SK-N-SH (cell line): ENCODE measurements around the gene USP25. TPM values are rescaled to one million over a fixed set of nuclear protein-coding genes. Genes with fewer than 3 reads are reported as not detected.
A peak's percentile ranks its signal among the peaks of the same experiment; 100 is the strongest.

Experiments used
- CTCF ChIA-PET: fragments of 300-600, 350-600 bp; formaldehyde crosslinking; extraction: SDS; loops from one replicate; lab custom pipeline; 2021; lab: Yijun Ruan, JAX
- POLR2A ChIA-PET: fragments of 350-600 bp; sonication (Branson Sonifier 250); formaldehyde crosslinking; extraction: SDS; loops from one replicate; lab custom pipeline; 2020; ENCODE audit warnings: antibody characterized with exemption, inconsistent platforms; lab: Yijun Ruan, JAX
- DNase-seq: peaks from one replicate; pipeline ENCODE4 v3.0.0; 2012
- H2AFZ ChIP-seq: fragments of 200-600 bp; sonication (generic); 2 replicates; pipeline ENCODE4 v1.8.1; 2016; ENCODE audit warnings: antibody characterized with exemption, mild to moderate bottlenecking, low read depth
- H3F3A ChIP-seq: fragments of 200-600 bp; sonication (generic); replicated peaks from 2 replicates; pipeline ENCODE3; 2016; ENCODE audit warnings: antibody characterized with exemption, mild to moderate bottlenecking; ENCODE audit not compliant: insufficient read depth
- H3K27ac ChIP-seq, 2 experiments: fragments of 200-500 bp in 1 of 2; fragments of 200-600 bp in 1 of 2; sonication (Bioruptor generic) in 1 of 2; sonication (generic), shearing (Covaris generic) in 1 of 2; 2 replicates each; pipeline versions ENCODE4 v1.5.1 to v1.6.1; 2014 to 2016; ENCODE audit warnings: low read depth in 2 of 2, inconsistent platforms in 1 of 2, low read length in 1 of 2, mild to moderate bottlenecking in 1 of 2, mixed read lengths in 1 of 2
- H3K27me3 ChIP-seq: fragments of 200-600 bp; sonication (generic), shearing (Covaris generic); 2 replicates; pipeline ENCODE4 v1.6.1; 2016; ENCODE audit warnings: mixed run types; ENCODE audit not compliant: insufficient read depth
- H3K36me3 ChIP-seq, 2 experiments: fragments of 200-500 bp in 1 of 2; fragments of 200-600 bp in 1 of 2; sonication (Bioruptor generic) in 1 of 2; sonication (generic) in 1 of 2; replicated peaks in 1 of 2; 2 replicates each; pipeline versions ENCODE3 to v1.5.1; 2014 to 2016; ENCODE audit warnings: low read length in 1 of 2, mild to moderate bottlenecking in 1 of 2; ENCODE audit not compliant: insufficient read depth in 2 of 2, control insufficient read depth in 1 of 2
- H3K4me1 ChIP-seq, 2 experiments: fragments of 200-500 bp in 1 of 2; fragments of 200-600 bp in 1 of 2; sonication (Bioruptor generic) in 1 of 2; sonication (generic), shearing (Covaris generic) in 1 of 2; 2 replicates each; pipeline versions ENCODE4 v1.5.1 to v1.6.1; 2014 to 2016; ENCODE audit warnings: low read depth in 1 of 2, low read length in 1 of 2, mixed run types in 1 of 2; ENCODE audit not compliant: insufficient read depth in 2 of 2, control insufficient read depth in 1 of 2
- H3K4me2 ChIP-seq: fragments of 200-600 bp; sonication (generic), shearing (Covaris generic); 2 replicates; pipeline ENCODE4 v1.6.1; 2017; ENCODE audit warnings: mixed run types
- H3K4me3 ChIP-seq, 2 experiments: fragments of 200-500 bp in 1 of 2; fragments of 200-600 bp in 1 of 2; sonication (Bioruptor generic) in 1 of 2; sonication (generic), shearing (Covaris generic) in 1 of 2; 2 replicates each; pipeline versions ENCODE4 v1.5.1 to v1.8.1; 2014 to 2016; ENCODE audit warnings: low read depth in 2 of 2, inconsistent platforms in 1 of 2, low read length in 1 of 2, mild to moderate bottlenecking in 1 of 2, mixed read lengths in 1 of 2, moderate library complexity in 1 of 2
- H3K79me2 ChIP-seq: fragments of 200-600 bp; sonication (generic); 2 replicates; pipeline ENCODE4 v1.8.1; 2017; ENCODE audit warnings: mild to moderate bottlenecking; ENCODE audit not compliant: insufficient read depth
- H3K9ac ChIP-seq: fragments of 200-600 bp; sonication (generic); 2 replicates; pipeline ENCODE4 v1.6.1; 2017; ENCODE audit warnings: mixed run types
- H3K9me2 ChIP-seq: fragments of 200-600 bp; sonication (generic); 2 replicates; pipeline ENCODE4 v1.6.1; 2017; ENCODE audit warnings: mixed run types
- H3K9me3 ChIP-seq: fragments of 200-600 bp; sonication (generic); 2 replicates; pipeline ENCODE4 v1.6.1; 2017; ENCODE audit warnings: mixed run types, mild to moderate bottlenecking, moderate library complexity
- H4K20me1 ChIP-seq: fragments of 200-600 bp; sonication (generic); 2 replicates; pipeline ENCODE4 v1.6.1; 2017; ENCODE audit warnings: mild to moderate bottlenecking, mixed run types; ENCODE audit not compliant: insufficient read depth
- ELF1 ChIP-seq: IDR thresholded peaks from 2 replicates; pipeline ENCODE4 v1.4.0; 2012
- EP300 ChIP-seq, 2 experiments: IDR thresholded peaks; 2 replicates each; pipeline versions ENCODE4 v1.4.0 to v1.6.1; 2012; ENCODE audit warnings: borderline replicate concordance in 1 of 2, low read depth in 1 of 2, low read length in 1 of 2
- EZH2phosphoT487 ChIP-seq: fragments of 200-600 bp; sonication (generic); IDR thresholded peaks from 2 replicates; pipeline ENCODE4 v1.6.1; 2017; ENCODE audit warnings: low read depth, mixed run types, mild to moderate bottlenecking, antibody characterized with exemption, moderate library complexity, borderline replicate concordance
- FOSL2 ChIP-seq: IDR thresholded peaks from 2 replicates; pipeline ENCODE4 v1.4.0; 2012; ENCODE audit warnings: low read depth, mild to moderate bottlenecking, moderate library complexity, borderline replicate concordance
- FOXM1 ChIP-seq: IDR thresholded peaks from 2 replicates; pipeline ENCODE4 v1.4.0; 2012; ENCODE audit warnings: low read depth, mild to moderate bottlenecking
- GATA2 ChIP-seq: sonication (generic); formaldehyde crosslinking; IDR thresholded peaks from 2 replicates; pipeline ENCODE4 v1.5.0; 2020; ENCODE audit warnings: mild to moderate bottlenecking, missing genetic modification reagents
- MEF2A ChIP-seq: IDR thresholded peaks from 2 replicates; pipeline ENCODE4 v1.4.0; 2012; ENCODE audit warnings: low read depth, borderline replicate concordance
- SMC3 ChIP-seq: IDR thresholded peaks from 2 replicates; pipeline ENCODE4 v1.6.1; 2012; ENCODE audit warnings: low read depth, low read length, improper control_type of control experiment
- TCF12 ChIP-seq: IDR thresholded peaks from 2 replicates; pipeline ENCODE4 v1.4.0; 2012
- WGBS: methylation state at CpG from one replicate; pipeline ENCODE4 v1.1.6; 2017; ENCODE audit warnings: low lambda C conversion rate; 5-methylcytosine and 5-hydroxymethylcytosine counted together
- polyA plus RNA-seq, 3 experiments: library from polyadenylated mRNA; depleted of rRNA; stranded (reverse); fragments of >200 nt; gene quantifications; 2 replicates each; pipeline ENCODE4 v1.2.3, GENCODE V29; 2012

The USP25 gene
- polyA plus RNA-seq, 1 of the 3 experiments (the other 2 are of a cell fraction) = 4.6 TPM

GRCh38 chr21:15725949-15726348, 3.8 kb upstream of the USP25 start:
- Histone ChIP-seq H3K27ac (no peak overlapping the region), H3K9ac (no peak overlapping the region), H3K4me1 (peaks cover 0 to under 1% of the 10 kb centered on the region in 2 experiments; a peak in 2 of 4 replicates), H4K20me1 (no peaks in the 10 kb centered on the region), H3K27me3 (0 out of 2 replicates have a peak, but pooled peaks cover 4% of the 10 kb centered on the region), H2AFZ (no peak overlapping the region), H3K9me3 (no peaks in the 10 kb centered on the region), H3K4me2 (no peak overlapping the region), H3F3A (peaks cover 17% of the 10 kb centered on the region), H3K4me3 (no peak overlapping the region), H3K36me3 (no peaks in the 10 kb centered on the region), H3K79me2 (no peaks in the 10 kb centered on the region), H3K9me2 (no peaks in the 10 kb centered on the region)
- no peak for DNase-seq
- WGBS = 40% methylated on average over 3 of the region's 3 CpGs
- no peak for TF ChIP-seq MEF2A
- peak; percentile 54; the same call in 1 of the 2 replicates for TF ChIP-seq GATA2 (CRISPR knock-in tag)
- TF ChIP-seq EP300 (IDR thresholded peaks at IDR 0.05; ENCODE audit: borderline replicate concordance in 1 of 2, low read depth in 1 of 2, low read length in 1 of 2) = no peak
- no peak for TF ChIP-seq FOXM1
- ChIA-PET POLR2A (no interaction called here), CTCF (no interaction called here)

DNA sequence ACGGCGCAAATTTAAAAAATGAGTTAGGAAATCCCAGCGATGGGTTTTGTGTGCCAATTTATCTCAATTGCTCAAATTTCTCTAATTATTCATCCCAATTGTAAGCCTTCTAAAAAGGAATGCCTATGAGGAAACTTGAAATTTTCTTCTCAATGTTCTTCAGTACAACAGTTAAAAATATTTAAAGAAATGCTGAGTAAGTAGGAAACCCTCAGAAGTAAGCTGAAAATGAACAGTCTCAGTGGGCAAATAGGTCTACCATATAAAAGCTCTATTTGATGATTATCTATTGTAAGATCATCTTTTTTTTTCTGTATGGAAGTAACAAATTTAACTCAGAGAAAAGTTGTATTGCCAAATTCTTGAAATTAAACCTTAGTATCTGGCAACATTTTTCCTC, 1.7 kb upstream of the USP25 start:
- Histone ChIP-seq H3K4me3 (no peak overlapping the region), H4K20me1 (no peaks in the 10 kb centered on the region; the same call in 1 of the 2 replicates), H3K36me3 (no peaks in the 10 kb centered on the region), H3F3A (peaks cover 18% of the 10 kb centered on the region), H2AFZ (no peak overlapping the region)
- CTCF ChIA-PET = interaction anchor here (0.7 to 1.0 kb wide), 3 partner anchors 39 to 104 kb away, joined by 3 read pairs; no protein-coding TSS in a partner anchor
- no peak for DNase-seq
- no peak for TF ChIP-seq SMC3
- TF ChIP-seq TCF12 = no peak
- no peak for TF ChIP-seq GATA2 (CRISPR knock-in tag)
- TF ChIP-seq ELF1 = no peak
- TF ChIP-seq, all 33 proteins: peak for 0
- WGBS = 98% methylated on average over 3 of the region's 3 CpGs
- H3K27me3 ChIP-seq = 0 out of 2 replicates have a peak, but pooled peaks cover 4% of the 10 kb centered on the region
- POLR2A ChIA-PET = no interaction called here
- H3K27ac ChIP-seq = no peak overlapping the region
- no peaks in the 10 kb centered on the region for H3K9me3 ChIP-seq
- H3K4me2 ChIP-seq = no peak overlapping the region
- H3K4me1 ChIP-seq = peaks cover 0 to 8% of the 10 kb centered on the region in 2 experiments; a peak in 3 of 4 replicates
- H3K9me2 ChIP-seq = no peaks in the 10 kb centered on the region; the same call in 1 of the 2 replicates
- H3K9ac ChIP-seq = no peak overlapping the region
- H3K79me2 ChIP-seq = peaks cover 18% of the 10 kb centered on the region

- Histone ChIP-seq H3K9me3 (no peaks in the 10 kb centered on the region), H3K27ac (no peak overlapping the region), H3K4me3 (peak overlapping the region; percentile 78 to 84), H2AFZ (peak overlapping the region; percentile 82), H3K4me1 (peaks cover 0 to 8% of the 10 kb centered on the region in 2 experiments; a peak in 3 of 4 replicates), H4K20me1 (no peaks in the 10 kb centered on the region; the same call in 1 of the 2 replicates), H3K9ac (no peak overlapping the region; the same call in 1 of the 2 replicates), H3K36me3 (no peaks in the 10 kb centered on the region), H3K9me2 (no peaks in the 10 kb centered on the region; the same call in 1 of the 2 replicates), H3K27me3 (0 out of 2 replicates have a peak, but pooled peaks cover 4% of the 10 kb centered on the region), H3F3A (peaks cover 18% of the 10 kb centered on the region), H3K4me2 (peak overlapping the region; percentile 79; the same call in 1 of the 2 replicates), H3K79me2 (peaks cover 30% of the 10 kb centered on the region)
- TF ChIP-seq EZH2phosphoT487 = no peak
- TF ChIP-seq FOSL2 = no peak
- whole genome bisulfite sequencing = 17% methylated on average over 9 of the region's 11 CpGs
- CTCF ChIA-PET = no interaction called here
- no peak for DNase-seq
- POLR2A ChIA-PET = no interaction called here
Measured at GRCh38 chr21:15729346-15729673, 472 bp upstream of the USP25 start.
